K562 (cell line): ENCODE data around the gene SET.

ENCODE experiments used
- EP300 ChIP-seq: IDR thresholded peaks from 2 replicates; pipeline ENCODE4 v1.6.1; 2012; ENCODE audit warnings: low read length, improper control_type of control experiment
- ETV1 ChIP-seq: fragments of 450-650 bp; conservative IDR thresholded peaks from 2 replicates; pipeline ENCODE4 v1.6.1; 2016; ENCODE audit warnings: missing genetic modification characterization, control low read depth, low read depth, missing compliant biosample characterization
- HNRNPH1 ChIP-seq: fragments of 200-400 bp; formaldehyde crosslinking; optimal IDR thresholded peaks from 2 replicates; pipeline ENCODE3; 2017; ENCODE audit warnings: low read depth, mild to moderate bottlenecking, low read length, moderate library complexity
- JUNB ChIP-seq: fragments of 450-650 bp; formaldehyde crosslinking; conservative IDR thresholded peaks from 2 replicates; pipeline ENCODE4 v1.4.0; 2020; ENCODE audit warnings: mild to moderate bottlenecking
- NONO ChIP-seq, 2 experiments: fragments of 200-400 bp in 1 of 2; fragments of 450-650 bp in 1 of 2; formaldehyde crosslinking in 1 of 2; IDR thresholded peaks; 2 replicates each; pipeline ENCODE4 v1.6.1; 2017; ENCODE audit warnings: low read depth in 2 of 2, mild to moderate bottlenecking in 2 of 2, moderate library complexity in 2 of 2, low read length in 1 of 2
- POLR2A ChIP-seq: fragments of 450-650 bp; conservative IDR thresholded peaks from 2 replicates; pipeline ENCODE4 v1.6.1; 2016
- SMC3 ChIP-seq: conservative IDR thresholded peaks from 2 replicates; pipeline ENCODE4 v1.6.1; 2011; ENCODE audit warnings: low read depth, low read length, improper control_type of control experiment; ENCODE audit not compliant: insufficient read depth
- TARDBP ChIP-seq: fragments of 450-650 bp; IDR thresholded peaks from 2 replicates; pipeline ENCODE4 v1.6.1; 2016
- TGIF2 ChIP-seq: sonication (generic); formaldehyde crosslinking; IDR thresholded peaks from 2 replicates; pipeline ENCODE4 v1.8.1; 2022; ENCODE audit warnings: mild to moderate bottlenecking, missing genetic modification reagents, moderate library complexity
- TF ChIP-seq, protein P1 (sequence below), 3 experiments: IDR thresholded peaks in 2 of 3; conservative IDR thresholded peaks in 1 of 3; 2 replicates each; pipeline ENCODE4 v1.5.1; 2011 to 2012; ENCODE audit warnings: low read length in 3 of 3, mild to moderate bottlenecking in 3 of 3, control low read depth in 2 of 3, improper control_type of control experiment in 1 of 3, inconsistent platforms in 1 of 3, low read depth in 1 of 3, mixed read lengths in 1 of 3, moderate library complexity in 1 of 3; ENCODE audit not compliant: insufficient read depth in 2 of 3
- TF ChIP-seq, protein P2 (sequence below): sonication (generic); formaldehyde crosslinking; IDR thresholded peaks from 2 replicates; pipeline ENCODE4 v1.8.1; 2023; ENCODE audit warnings: mild to moderate bottlenecking, missing genetic modification reagents, moderate library complexity
- TF ChIP-seq, protein P3 (sequence below): fragments of 200-800 bp; sonication (Bioruptor generic); IDR thresholded peaks from 2 replicates; pipeline ENCODE4 v1.6.1; 2016; ENCODE audit warnings: missing genetic modification characterization, missing compliant biosample characterization

DNA sequence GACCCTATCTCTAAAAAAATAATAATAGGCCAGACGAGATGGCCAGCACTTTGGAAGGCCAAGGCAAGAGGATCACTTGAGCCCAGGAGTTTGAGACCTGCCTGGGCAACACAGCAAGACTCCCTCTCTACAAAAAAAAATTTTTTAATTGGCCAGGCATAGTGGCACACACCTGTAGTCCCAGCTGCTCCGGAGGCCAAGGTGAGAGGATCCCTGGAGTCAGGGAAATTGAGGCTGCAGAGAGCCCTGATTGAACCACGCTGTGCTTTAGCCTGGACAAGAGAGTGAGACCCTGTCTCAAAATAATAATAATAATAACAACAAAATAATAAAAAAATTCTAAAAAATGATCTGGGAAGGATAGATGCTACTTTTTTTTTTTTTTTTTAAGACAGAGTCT lies 31.2 kb upstream of the SET start:
- no peak for TF ChIP-seq JUNB (CRISPR knock-in tag)
- TF ChIP-seq, protein P1, sequence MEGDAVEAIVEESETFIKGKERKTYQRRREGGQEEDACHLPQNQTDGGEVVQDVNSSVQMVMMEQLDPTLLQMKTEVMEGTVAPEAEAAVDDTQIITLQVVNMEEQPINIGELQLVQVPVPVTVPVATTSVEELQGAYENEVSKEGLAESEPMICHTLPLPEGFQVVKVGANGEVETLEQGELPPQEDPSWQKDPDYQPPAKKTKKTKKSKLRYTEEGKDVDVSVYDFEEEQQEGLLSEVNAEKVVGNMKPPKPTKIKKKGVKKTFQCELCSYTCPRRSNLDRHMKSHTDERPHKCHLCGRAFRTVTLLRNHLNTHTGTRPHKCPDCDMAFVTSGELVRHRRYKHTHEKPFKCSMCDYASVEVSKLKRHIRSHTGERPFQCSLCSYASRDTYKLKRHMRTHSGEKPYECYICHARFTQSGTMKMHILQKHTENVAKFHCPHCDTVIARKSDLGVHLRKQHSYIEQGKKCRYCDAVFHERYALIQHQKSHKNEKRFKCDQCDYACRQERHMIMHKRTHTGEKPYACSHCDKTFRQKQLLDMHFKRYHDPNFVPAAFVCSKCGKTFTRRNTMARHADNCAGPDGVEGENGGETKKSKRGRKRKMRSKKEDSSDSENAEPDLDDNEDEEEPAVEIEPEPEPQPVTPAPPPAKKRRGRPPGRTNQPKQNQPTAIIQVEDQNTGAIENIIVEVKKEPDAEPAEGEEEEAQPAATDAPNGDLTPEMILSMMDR (IDR thresholded peaks at IDR 0.05 in 2 of 3, conservative IDR thresholded peaks at IDR 0.05 in 1 of 3; ENCODE audit: insufficient read depth in 2 of 3, low read depth in 1 of 3, low read length in 3 of 3) = no peak
- TF ChIP-seq TGIF2 (CRISPR knock-in tag) = no peak
- no peak for TF ChIP-seq SMC3
- no peak for TF ChIP-seq EP300
- TF ChIP-seq HNRNPH1 = no peak
- TF ChIP-seq POLR2A = no peak
- TF ChIP-seq, protein P2, sequence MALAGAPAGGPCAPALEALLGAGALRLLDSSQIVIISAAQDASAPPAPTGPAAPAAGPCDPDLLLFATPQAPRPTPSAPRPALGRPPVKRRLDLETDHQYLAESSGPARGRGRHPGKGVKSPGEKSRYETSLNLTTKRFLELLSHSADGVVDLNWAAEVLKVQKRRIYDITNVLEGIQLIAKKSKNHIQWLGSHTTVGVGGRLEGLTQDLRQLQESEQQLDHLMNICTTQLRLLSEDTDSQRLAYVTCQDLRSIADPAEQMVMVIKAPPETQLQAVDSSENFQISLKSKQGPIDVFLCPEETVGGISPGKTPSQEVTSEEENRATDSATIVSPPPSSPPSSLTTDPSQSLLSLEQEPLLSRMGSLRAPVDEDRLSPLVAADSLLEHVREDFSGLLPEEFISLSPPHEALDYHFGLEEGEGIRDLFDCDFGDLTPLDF (CRISPR knock-in tag) = no peak
- TF ChIP-seq ETV1 (tag) = no peak
- TF ChIP-seq TARDBP = no peak
- TF ChIP-seq, protein P3, sequence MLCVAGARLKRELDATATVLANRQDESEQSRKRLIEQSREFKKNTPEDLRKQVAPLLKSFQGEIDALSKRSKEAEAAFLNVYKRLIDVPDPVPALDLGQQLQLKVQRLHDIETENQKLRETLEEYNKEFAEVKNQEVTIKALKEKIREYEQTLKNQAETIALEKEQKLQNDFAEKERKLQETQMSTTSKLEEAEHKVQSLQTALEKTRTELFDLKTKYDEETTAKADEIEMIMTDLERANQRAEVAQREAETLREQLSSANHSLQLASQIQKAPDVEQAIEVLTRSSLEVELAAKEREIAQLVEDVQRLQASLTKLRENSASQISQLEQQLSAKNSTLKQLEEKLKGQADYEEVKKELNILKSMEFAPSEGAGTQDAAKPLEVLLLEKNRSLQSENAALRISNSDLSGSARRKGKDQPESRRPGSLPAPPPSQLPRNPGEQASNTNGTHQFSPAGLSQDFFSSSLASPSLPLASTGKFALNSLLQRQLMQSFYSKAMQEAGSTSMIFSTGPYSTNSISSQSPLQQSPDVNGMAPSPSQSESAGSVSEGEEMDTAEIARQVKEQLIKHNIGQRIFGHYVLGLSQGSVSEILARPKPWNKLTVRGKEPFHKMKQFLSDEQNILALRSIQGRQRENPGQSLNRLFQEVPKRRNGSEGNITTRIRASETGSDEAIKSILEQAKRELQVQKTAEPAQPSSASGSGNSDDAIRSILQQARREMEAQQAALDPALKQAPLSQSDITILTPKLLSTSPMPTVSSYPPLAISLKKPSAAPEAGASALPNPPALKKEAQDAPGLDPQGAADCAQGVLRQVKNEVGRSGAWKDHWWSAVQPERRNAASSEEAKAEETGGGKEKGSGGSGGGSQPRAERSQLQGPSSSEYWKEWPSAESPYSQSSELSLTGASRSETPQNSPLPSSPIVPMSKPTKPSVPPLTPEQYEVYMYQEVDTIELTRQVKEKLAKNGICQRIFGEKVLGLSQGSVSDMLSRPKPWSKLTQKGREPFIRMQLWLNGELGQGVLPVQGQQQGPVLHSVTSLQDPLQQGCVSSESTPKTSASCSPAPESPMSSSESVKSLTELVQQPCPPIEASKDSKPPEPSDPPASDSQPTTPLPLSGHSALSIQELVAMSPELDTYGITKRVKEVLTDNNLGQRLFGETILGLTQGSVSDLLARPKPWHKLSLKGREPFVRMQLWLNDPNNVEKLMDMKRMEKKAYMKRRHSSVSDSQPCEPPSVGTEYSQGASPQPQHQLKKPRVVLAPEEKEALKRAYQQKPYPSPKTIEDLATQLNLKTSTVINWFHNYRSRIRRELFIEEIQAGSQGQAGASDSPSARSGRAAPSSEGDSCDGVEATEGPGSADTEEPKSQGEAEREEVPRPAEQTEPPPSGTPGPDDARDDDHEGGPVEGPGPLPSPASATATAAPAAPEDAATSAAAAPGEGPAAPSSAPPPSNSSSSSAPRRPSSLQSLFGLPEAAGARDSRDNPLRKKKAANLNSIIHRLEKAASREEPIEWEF (CRISPR knock-in tag) = no peak
- TF ChIP-seq NONO (IDR thresholded peaks at IDR 0.05; ENCODE audit: low read depth in 2 of 2, low read length in 1 of 2) = no peak
